IMR-90 (cell line): ENCODE data around the gene UPK1B. TPM values are rescaled to one million over a fixed set of nuclear protein-coding genes. Genes with fewer than 3 reads are reported as not detected.

Source experiments
- ATAC-seq: fragments of 200-7000 bp; cut with Tn5 transposase; 2 replicates; pipeline ENCODE4 v1.9.1; 2020; ENCODE audit warnings: low read depth, mild to moderate bottlenecking, moderate library complexity
- BruUV-seq: library from RNA; stranded (reverse); fragments of 400-500 nt; replicated peaks from 2 replicates; lab custom pipeline; 2021; lab: Mats Ljungman, UMichigan
- CTCF ChIA-PET: fragments of 300-600 bp; formaldehyde crosslinking; extraction: SDS; loops from one replicate; lab custom pipeline; 2021; ENCODE audit warnings: antibody characterized with exemption; lab: Yijun Ruan, JAX
- POLR2A ChIA-PET: fragments of 300-600 bp; sonication (Branson Sonifier 250); formaldehyde crosslinking; loops from one replicate; lab custom pipeline; 2022; ENCODE audit warnings: antibody characterized with exemption; ENCODE audit not compliant: unreplicated experiment; lab: Charles Lee
- DNase-seq: peaks from one replicate; pipeline ENCODE4 v3.0.0; 2013
- H2AFZ ChIP-seq: replicated peaks from 2 replicates; pipeline ENCODE3; 2013; ENCODE audit warnings: low read length, mild to moderate bottlenecking; ENCODE audit not compliant: poor library complexity
- H2AK5ac ChIP-seq: 2 replicates; pipeline ENCODE4 v1.6.1; 2013; ENCODE audit warnings: low read depth, low read length, inconsistent platforms
- H2AK9ac ChIP-seq: replicated peaks from 2 replicates; pipeline ENCODE3; 2013; ENCODE audit warnings: mild to moderate bottlenecking, low read depth, low read length, moderate library complexity; ENCODE audit not compliant: poor library complexity
- H2BK120ac ChIP-seq: 2 replicates; pipeline ENCODE4 v1.6.1; 2013; ENCODE audit warnings: low read depth, low read length, inconsistent platforms
- H2BK15ac ChIP-seq: 3 replicates; pipeline ENCODE4 v1.6.1; 2013; ENCODE audit warnings: low read depth, low read length, inconsistent platforms
- H2BK20ac ChIP-seq: 2 replicates; pipeline ENCODE4 v1.6.1; 2013; ENCODE audit warnings: low read depth, mild to moderate bottlenecking, inconsistent platforms, low read length, moderate library complexity
- H2BK5ac ChIP-seq: 2 replicates; pipeline ENCODE4 v1.6.1; 2013; ENCODE audit warnings: mild to moderate bottlenecking, low read depth, low read length, inconsistent platforms; ENCODE audit not compliant: poor library complexity, severe bottlenecking
- H3K14ac ChIP-seq: replicated peaks from 2 replicates; pipeline ENCODE4 v1.6.1; 2013; ENCODE audit warnings: low read depth, low read length, inconsistent platforms
- H3K18ac ChIP-seq: 2 replicates; pipeline ENCODE4 v1.6.1; 2013; ENCODE audit warnings: low read depth, low read length, control low read depth
- H3K23ac ChIP-seq: 2 replicates; pipeline ENCODE4 v1.6.1; 2013; ENCODE audit warnings: low read depth, low read length, inconsistent platforms
- H3K27ac ChIP-seq: 2 replicates; pipeline ENCODE4 v1.5.1; 2013; ENCODE audit warnings: mild to moderate bottlenecking, control low read depth, low read length; ENCODE audit not compliant: insufficient read depth
- H3K27me3 ChIP-seq: 2 replicates; pipeline ENCODE4 v1.6.1; 2013; ENCODE audit warnings: low read length; ENCODE audit not compliant: control insufficient read depth, insufficient read depth
- H3K36me3 ChIP-seq: 2 replicates; pipeline ENCODE4 v1.6.1; 2013; ENCODE audit warnings: low read length, mixed read lengths; ENCODE audit not compliant: control insufficient read depth, insufficient read depth
- H3K4ac ChIP-seq: 2 replicates; pipeline ENCODE4 v1.6.1; 2013; ENCODE audit warnings: low read depth, low read length, inconsistent platforms
- H3K4me1 ChIP-seq: 2 replicates; pipeline ENCODE4 v1.6.1; 2013; ENCODE audit warnings: low read length, mixed read lengths; ENCODE audit not compliant: control insufficient read depth, insufficient read depth
- H3K4me2 ChIP-seq: 2 replicates; pipeline ENCODE4 v1.6.1; 2013; ENCODE audit warnings: low read depth, mild to moderate bottlenecking, control low read depth, low read length, moderate library complexity
- H3K4me3 ChIP-seq: 2 replicates; pipeline ENCODE4 v1.5.1; 2013; ENCODE audit warnings: low read depth, mild to moderate bottlenecking, control low read depth, low read length, moderate library complexity; ENCODE audit not compliant: insufficient read depth
- H3K56ac ChIP-seq: 2 replicates; pipeline ENCODE4 v1.6.1; 2013; ENCODE audit warnings: low read length, inconsistent platforms; ENCODE audit not compliant: insufficient read depth; ENCODE audit errors: extremely low read depth
- H3K79me1 ChIP-seq, 2 experiments: 2 replicates each; pipeline ENCODE4 v1.6.1; 2013; ENCODE audit warnings: low read length in 2 of 2, inconsistent platforms in 1 of 2, low read depth in 1 of 2
- H3K9ac ChIP-seq: 2 replicates; pipeline ENCODE4 v1.6.1; 2013; ENCODE audit warnings: low read depth, low read length, control low read depth
- H3K9me1 ChIP-seq: 2 replicates; pipeline ENCODE4 v1.6.1; 2013; ENCODE audit warnings: low read length, inconsistent platforms; ENCODE audit not compliant: insufficient read depth
- H3K9me3 ChIP-seq: 2 replicates; pipeline ENCODE4 v1.6.1; 2013; ENCODE audit warnings: low read length; ENCODE audit not compliant: control insufficient read depth, insufficient read depth
- H4K20me1 ChIP-seq: 2 replicates; pipeline ENCODE4 v1.6.1; 2013; ENCODE audit warnings: low read length, inconsistent platforms; ENCODE audit not compliant: insufficient read depth
- H4K5ac ChIP-seq: 2 replicates; pipeline ENCODE4 v1.6.1; 2013; ENCODE audit warnings: mild to moderate bottlenecking, low read depth, low read length, control low read depth
- H4K8ac ChIP-seq, 2 experiments: 2 replicates each; pipeline ENCODE4 v1.6.1; 2013; ENCODE audit warnings: low read depth in 2 of 2, low read length in 2 of 2, control low read depth in 1 of 2, inconsistent platforms in 1 of 2
- H4K91ac ChIP-seq: 2 replicates; pipeline ENCODE4 v1.6.1; 2013; ENCODE audit warnings: low read depth, low read length, inconsistent platforms; ENCODE audit not compliant: insufficient read depth
- CEBPB ChIP-seq: IDR thresholded peaks from 2 replicates; pipeline ENCODE4 v1.6.1; 2012; ENCODE audit warnings: low read depth, low read length, improper control_type of control experiment
- CHD1 ChIP-seq: IDR thresholded peaks from 2 replicates; pipeline ENCODE4 v1.6.1; 2012; ENCODE audit warnings: low read depth, low read length, improper control_type of control experiment
- MAFK ChIP-seq: IDR thresholded peaks from 2 replicates; pipeline ENCODE4 v1.6.1; 2012; ENCODE audit warnings: low read depth, low read length, improper control_type of control experiment
- NFE2L2 ChIP-seq: fragments of 150-350 bp; IDR thresholded peaks from 2 replicates; pipeline ENCODE4 v1.6.1; 2016; ENCODE audit warnings: low read depth, mild to moderate bottlenecking, low read length
- POLR2A ChIP-seq: IDR thresholded peaks from 2 replicates; pipeline ENCODE4 v1.6.1; 2012; ENCODE audit warnings: mild to moderate bottlenecking, low read depth, low read length
- USF2 ChIP-seq: fragments of 150-350 bp; IDR thresholded peaks from 2 replicates; pipeline ENCODE4 v1.6.1; 2017; ENCODE audit warnings: mild to moderate bottlenecking, antibody characterized with exemption, low read length, low read depth
- dilution Hi-C: fragments of 300-500 bp; cut with HindIII; formaldehyde crosslinking; loops from one replicate; pipeline ENCODE4 v1.14.3; 2018; ENCODE audit warnings: low sequenced_read_pairs; ENCODE audit not compliant: unreplicated experiment
- in situ Hi-C: fragments of 300-500 bp; cut with MboI; formaldehyde crosslinking; loops from 3 replicates; pipeline ENCODE4 v1.14.3; 2019; ENCODE audit warnings: low sequenced_read_pairs, inconsistent platforms, mixed read lengths
- intact Hi-C: fragments of 100-400 bp; cut with micrococcal nuclease; formaldehyde crosslinking; loops from 2 replicates; pipeline ENCODE4 v1.10.0; 2022
- polyA plus RNA-seq, 3 experiments: library from polyadenylated mRNA; depleted of rRNA; stranded (reverse); fragments of >200 nt; gene quantifications; 2 replicates each; pipeline ENCODE4 v1.2.3, GENCODE V29; 2012; ENCODE audit warnings: low replicate concordance in 1 of 3
- total RNA-seq: library from RNA; depleted of rRNA; stranded (reverse); fragments of >200 nt; gene quantifications from 2 replicates; pipeline ENCODE4 v1.2.3, GENCODE V29; 2012
- TF ChIP-seq, protein P1 (sequence below): conservative IDR thresholded peaks from 2 replicates; pipeline ENCODE4 v1.5.1; 2012; ENCODE audit warnings: mild to moderate bottlenecking, low read depth, low read length, improper control_type of control experiment

UPK1B gene
- total and polyA plus RNA-seq, 2 of the 4 experiments (the other 2 are of a cell fraction) = 0.36 to 0.55 TPM

DNA sequence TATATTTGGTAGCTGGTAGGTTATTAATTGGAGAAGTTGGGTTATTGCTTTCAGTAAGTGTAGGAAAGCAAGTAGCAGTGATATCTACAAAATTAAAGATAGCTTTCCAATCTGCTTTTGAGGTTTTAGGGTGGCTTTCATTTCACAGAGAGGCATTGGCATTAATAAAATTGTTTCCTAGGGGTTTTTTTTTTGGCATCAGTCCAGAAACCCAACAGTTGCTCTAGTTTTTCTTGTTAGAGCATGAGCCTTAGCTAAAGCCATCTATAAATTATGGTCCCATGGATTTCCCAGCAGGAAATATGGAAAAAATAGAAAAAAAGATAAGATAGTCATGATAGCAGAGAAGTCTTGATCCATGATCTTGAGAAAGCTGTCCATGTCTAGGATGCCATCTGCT lies 70.3 kb downstream of the UPK1B start:
- no TSS peak for BruUV-seq

More for the DNA sequence above, 70.3 kb downstream of the UPK1B start:
- ATAC-seq (no peak), DNase-seq (no peak)
- H2BK15ac ChIP-seq = no peak overlapping the region
- H2AK9ac ChIP-seq = no peak overlapping the region
- H2BK5ac ChIP-seq = no peak overlapping the region
- dilution Hi-C loops = no loop called here
- no peak overlapping the region for H2AFZ ChIP-seq
- no peak overlapping the region for H2BK20ac ChIP-seq
- H3K27me3 ChIP-seq = no peaks in the 10 kb centered on the region
- no peak overlapping the region for H4K8ac ChIP-seq
- CTCF ChIA-PET = no interaction called here
- TF ChIP-seq NFE2L2 (no peak), MAFK (no peak), CEBPB (no peak), POLR2A (no peak), CHD1 (no peak), USF2 (no peak)
- TF ChIP-seq, protein P1, sequence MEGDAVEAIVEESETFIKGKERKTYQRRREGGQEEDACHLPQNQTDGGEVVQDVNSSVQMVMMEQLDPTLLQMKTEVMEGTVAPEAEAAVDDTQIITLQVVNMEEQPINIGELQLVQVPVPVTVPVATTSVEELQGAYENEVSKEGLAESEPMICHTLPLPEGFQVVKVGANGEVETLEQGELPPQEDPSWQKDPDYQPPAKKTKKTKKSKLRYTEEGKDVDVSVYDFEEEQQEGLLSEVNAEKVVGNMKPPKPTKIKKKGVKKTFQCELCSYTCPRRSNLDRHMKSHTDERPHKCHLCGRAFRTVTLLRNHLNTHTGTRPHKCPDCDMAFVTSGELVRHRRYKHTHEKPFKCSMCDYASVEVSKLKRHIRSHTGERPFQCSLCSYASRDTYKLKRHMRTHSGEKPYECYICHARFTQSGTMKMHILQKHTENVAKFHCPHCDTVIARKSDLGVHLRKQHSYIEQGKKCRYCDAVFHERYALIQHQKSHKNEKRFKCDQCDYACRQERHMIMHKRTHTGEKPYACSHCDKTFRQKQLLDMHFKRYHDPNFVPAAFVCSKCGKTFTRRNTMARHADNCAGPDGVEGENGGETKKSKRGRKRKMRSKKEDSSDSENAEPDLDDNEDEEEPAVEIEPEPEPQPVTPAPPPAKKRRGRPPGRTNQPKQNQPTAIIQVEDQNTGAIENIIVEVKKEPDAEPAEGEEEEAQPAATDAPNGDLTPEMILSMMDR = no peak
- H3K27ac ChIP-seq = no peak overlapping the region
- no peaks in the 10 kb centered on the region for H3K4me1 ChIP-seq
- no peak overlapping the region for H2BK120ac ChIP-seq
- 0 out of 2 replicates have a peak, but pooled peaks cover 2% of the 10 kb centered on the region for H3K9me3 ChIP-seq
- H3K56ac ChIP-seq = no peak overlapping the region
- H4K91ac ChIP-seq = no peak overlapping the region
- no peak overlapping the region for H3K14ac ChIP-seq
- no peak overlapping the region for H3K18ac ChIP-seq
- H2AK5ac ChIP-seq = no peak overlapping the region
- H3K4me2 ChIP-seq = no peak overlapping the region
- no peak overlapping the region for H3K9ac ChIP-seq
- POLR2A ChIA-PET = no interaction called here
- H4K5ac ChIP-seq = no peak overlapping the region
- no peaks in the 10 kb centered on the region for H3K36me3 ChIP-seq
- H3K79me1 ChIP-seq = peaks cover 5 to 16% of the 10 kb centered on the region in 2 experiments; a peak in 3 of 4 replicates
- no peaks in the 10 kb centered on the region for H3K9me1 ChIP-seq
- H3K4ac ChIP-seq = no peak overlapping the region
- H4K20me1 ChIP-seq = no peaks in the 10 kb centered on the region
- H3K4me3 ChIP-seq = no peak overlapping the region
- in situ Hi-C loops = loop anchor here (5.0 kb wide), 1 partner anchor 96 kb away; the partner anchor contains the start of gene TEX55
- intact Hi-C loops = loop anchor here (10.0 kb wide), 1 partner anchor 209 kb away; the partner anchor contains the start of gene IGSF11
- H3K23ac ChIP-seq = no peak overlapping the region
